GM12873 (cell line): ENCODE measurements around the gene NUB1.

Experiments used
- TF ChIP-seq, protein P1 (sequence below): IDR thresholded peaks from 2 replicates; pipeline ENCODE4 v1.5.1; 2012; ENCODE audit warnings: low read depth, mild to moderate bottlenecking, moderate library complexity, low read length, control low read depth; ENCODE audit not compliant: insufficient read depth; ENCODE audit errors: missing control alignments

NUB1 gene

DNA sequence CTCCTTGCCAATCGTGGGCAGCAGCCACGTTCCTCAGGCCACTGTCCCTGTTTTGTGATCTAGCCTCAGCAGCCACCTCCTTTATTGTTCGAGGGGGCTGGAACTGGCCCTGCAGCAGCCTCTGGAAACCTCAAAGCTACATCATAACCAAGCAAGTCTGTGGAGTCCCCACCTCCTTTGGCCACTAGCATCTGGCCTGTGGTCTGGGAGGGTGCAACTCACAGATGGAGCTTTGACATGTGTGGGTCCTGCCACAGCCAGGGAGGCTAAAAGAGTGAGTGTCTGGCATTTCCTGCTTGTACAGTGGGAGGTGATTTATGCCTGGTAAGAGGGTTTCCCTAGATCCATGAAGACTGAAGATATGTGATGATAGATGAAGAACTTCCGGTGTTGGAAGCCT is 32.3 kb upstream of the NUB1 start:
- TF ChIP-seq, protein P1, sequence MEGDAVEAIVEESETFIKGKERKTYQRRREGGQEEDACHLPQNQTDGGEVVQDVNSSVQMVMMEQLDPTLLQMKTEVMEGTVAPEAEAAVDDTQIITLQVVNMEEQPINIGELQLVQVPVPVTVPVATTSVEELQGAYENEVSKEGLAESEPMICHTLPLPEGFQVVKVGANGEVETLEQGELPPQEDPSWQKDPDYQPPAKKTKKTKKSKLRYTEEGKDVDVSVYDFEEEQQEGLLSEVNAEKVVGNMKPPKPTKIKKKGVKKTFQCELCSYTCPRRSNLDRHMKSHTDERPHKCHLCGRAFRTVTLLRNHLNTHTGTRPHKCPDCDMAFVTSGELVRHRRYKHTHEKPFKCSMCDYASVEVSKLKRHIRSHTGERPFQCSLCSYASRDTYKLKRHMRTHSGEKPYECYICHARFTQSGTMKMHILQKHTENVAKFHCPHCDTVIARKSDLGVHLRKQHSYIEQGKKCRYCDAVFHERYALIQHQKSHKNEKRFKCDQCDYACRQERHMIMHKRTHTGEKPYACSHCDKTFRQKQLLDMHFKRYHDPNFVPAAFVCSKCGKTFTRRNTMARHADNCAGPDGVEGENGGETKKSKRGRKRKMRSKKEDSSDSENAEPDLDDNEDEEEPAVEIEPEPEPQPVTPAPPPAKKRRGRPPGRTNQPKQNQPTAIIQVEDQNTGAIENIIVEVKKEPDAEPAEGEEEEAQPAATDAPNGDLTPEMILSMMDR: no peak

DNA sequence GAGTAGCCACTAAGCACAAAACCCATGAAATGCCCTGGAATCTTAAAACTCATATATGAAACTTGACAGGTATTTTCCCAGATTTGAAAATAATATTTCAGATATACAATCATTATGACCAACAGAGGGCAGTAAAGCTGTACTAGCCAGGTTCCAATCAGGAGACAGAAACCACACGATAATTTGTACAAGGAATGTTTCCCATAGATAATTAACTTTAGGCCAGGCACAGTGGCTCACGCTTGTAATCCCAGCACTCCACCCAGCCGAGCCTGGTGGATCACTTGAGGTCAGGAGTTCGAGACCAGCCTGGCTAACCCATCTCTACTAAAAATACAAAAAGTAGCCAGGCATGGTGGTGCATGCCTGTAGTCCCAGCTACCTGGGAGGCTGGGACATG is 31.0 kb upstream of the NUB1 start:
- TF ChIP-seq, protein P1: peak; percentile 27

DNA sequence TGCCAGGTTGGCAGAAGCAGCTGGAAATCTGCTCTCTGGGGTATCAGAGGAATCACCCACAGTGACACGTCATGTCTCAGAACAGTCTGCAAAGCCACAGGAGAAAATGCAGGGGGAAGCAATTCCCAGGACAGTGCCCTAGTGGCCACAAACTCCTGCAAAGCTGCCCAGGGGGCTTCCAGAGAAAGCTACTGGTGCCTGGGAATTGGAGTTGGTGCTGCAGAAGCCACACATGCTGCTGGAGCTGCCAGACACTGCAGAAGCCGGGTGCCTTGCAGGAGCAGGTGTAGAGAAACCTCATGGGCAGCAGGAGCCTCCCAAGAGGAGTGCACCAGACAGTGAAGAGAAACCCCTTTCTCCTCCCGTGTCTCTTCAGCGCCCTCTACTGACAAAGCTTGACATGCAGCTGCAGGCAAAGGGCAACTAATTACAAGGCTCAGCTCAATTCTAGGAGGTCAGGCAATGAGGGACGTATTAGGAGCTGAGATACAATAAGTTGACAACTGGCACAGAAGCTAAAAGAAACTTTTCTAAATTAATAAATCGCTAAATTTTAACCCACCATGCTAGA is 30.2 kb upstream of the NUB1 start:
- TF ChIP-seq, protein P1: peak; percentile 55

DNA sequence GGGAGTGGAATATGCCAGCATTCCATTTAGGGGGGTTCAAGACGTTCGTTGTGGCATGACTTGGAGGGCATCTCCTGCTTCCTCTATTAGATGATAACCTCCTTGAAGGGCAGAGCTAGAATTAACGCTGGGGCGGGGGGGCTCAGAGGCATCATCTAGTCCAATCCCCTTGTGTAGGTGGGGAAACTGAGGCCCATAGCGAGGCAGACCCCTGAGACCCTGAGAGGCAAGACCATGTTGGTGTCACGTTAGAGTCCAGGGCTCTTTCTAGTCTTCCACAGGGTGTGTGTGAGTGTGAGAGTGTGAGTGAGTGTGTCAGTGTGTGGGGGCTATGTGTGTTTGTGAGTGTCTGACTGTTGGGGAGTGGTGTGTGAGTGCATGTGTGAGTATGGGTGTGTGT is 29.3 kb upstream of the NUB1 start:
- TF ChIP-seq, protein P1: no peak

DNA sequence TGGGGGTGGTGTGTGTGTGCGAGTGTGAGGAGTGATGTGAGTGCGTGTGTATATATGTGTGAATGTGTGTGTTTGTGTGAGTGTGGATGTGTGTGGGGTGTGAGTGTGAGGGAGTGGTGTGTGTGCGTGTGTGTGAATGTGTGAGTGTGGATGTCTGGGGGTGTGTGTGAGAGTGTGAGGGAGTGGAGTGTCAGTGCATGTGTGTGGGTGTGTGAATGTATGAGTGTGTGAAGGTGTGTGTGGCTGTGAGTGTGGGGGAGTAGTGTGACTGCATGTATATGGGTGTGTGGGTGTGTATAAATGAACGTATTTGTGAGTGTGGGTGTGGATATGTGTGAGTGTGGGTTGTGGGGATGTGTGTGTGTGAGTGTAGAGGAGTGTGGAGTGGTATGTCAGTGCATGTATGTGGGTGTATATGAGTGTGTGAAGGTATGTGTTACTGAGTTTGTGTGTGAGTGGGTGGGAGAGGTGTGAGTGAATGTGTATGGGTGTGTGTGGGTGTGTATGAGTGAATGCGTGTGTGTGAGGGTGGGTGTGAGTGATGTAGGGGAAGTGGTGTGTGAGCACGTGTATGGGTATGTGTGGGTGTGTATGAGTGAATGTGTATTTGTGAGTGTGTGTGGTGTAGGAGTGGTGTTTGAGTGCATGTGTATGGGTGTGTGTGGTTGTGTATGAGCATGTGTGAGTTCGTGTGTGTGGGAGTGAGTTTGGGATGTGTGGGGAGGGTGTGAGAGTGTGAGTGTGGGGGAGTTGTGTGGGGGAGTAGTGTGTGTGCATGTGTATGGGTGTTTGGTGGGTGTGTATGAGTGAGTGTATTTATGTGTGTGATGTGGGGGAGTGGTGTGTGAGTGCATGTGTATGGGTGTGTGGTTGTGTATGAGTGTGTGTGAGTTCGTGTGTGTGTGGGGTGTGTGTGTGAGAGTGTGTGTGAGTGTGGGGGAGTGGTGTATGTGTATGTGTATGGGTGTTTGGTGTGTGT is 28.5 kb upstream of the NUB1 start:
- TF ChIP-seq, protein P1: no peak

DNA sequence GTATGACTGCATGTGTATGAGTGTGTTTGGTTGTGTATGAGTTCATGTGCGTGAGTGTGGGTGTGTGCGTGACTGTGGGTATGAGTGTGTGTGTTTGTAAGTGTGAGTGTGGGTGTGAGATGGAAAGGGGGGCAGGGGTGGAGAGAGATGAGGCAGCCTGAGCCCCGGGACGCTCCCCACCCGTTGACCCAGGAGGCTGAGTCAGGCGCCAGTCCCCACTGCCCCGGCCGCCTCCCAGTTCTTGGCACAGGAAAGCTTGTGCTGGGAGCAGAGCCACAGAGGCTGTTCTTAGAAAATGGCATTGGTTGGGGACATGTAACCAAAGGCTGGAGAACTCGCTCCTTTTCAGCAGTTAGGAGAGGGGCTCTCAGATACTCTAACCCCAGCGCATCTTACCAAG is 27.8 kb upstream of the NUB1 start:
- TF ChIP-seq, protein P1: no peak

DNA sequence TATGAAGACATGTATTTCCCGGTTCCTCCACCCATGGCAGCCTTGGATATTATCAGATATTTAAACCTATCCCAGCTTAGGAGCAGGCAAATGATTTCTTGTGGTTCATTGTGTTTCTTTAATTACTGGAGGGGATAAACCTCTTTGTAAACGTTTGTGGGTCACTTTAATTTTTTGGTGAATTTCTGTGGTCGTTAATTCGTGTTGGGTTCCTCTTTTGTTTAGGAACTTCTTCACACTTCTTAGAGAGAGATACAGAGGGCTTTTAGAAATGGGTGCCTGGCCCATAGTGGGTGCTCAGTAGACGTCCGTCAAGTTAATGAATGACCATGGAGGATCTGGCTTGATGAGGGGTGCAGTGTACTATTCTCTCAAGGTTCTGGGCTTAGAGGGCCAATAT is 27.2 kb upstream of the NUB1 start:
- TF ChIP-seq, protein P1: no peak
